ENCODE data around the gene NFATC1. TPM values are rescaled to one million over a fixed set of nuclear protein-coding genes. Genes with fewer than 3 reads are reported as not detected.

NFATC1 gene
- total RNA-seq, 1 donor from 2014 or later = 0.53 TPM

DNA sequence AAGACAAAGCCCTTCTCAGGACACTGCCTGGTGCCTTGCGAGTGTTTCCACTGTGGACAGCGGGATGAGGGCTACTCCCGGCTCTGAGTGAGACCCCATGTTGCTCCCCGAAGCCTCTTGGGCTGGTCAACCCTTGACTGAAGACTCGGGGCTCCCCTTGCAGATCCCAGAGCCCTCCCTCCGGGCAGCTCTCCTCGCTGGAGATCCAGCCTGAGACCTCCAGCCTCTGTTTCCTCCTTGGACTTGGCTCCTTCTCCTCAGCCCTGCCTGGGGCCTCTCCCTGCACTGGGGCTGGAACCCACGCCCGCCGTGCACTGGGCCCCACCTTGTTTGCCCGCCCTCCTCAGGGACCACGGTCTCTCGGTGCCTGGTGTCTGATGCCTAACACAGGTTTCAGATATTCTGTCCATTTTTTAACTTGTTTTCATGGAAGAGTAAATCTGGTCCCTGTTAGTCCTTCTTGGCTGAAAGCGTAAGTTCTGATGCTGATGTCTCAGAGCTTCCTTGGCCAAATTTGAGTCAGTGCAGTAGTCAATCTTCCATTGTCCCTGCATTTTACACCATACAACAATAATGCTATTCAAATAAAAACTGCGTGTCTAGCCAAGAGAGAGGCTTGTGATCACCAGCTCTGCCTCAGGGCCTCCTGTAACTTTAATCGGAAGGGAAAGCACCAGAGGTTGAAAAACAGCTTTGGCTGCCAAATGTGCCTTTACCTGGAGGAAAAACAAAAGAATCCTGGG is 144.6 kb downstream of the NFATC1 start:
- Histone ChIP-seq H3K36me3 (ENCODE audit: control insufficient read depth, insufficient read depth, low read length) (no peaks in the 10 kb centered on the region), H3K4me3 (ENCODE audit: low read depth, low read length) (no peak overlapping the region), H3K27me3 (ENCODE audit: control insufficient read depth, insufficient read depth, low read length) (no peaks in the 10 kb centered on the region)
- TF ChIP-seq CTCF (IDR thresholded peaks at IDR 0.05; ENCODE audit: insufficient read depth, low read length, severe bottlenecking) = no peak
- FAIRE-seq (no peak), DNase-seq (ENCODE audit: low read depth) (peak; percentile 52)

DNA sequence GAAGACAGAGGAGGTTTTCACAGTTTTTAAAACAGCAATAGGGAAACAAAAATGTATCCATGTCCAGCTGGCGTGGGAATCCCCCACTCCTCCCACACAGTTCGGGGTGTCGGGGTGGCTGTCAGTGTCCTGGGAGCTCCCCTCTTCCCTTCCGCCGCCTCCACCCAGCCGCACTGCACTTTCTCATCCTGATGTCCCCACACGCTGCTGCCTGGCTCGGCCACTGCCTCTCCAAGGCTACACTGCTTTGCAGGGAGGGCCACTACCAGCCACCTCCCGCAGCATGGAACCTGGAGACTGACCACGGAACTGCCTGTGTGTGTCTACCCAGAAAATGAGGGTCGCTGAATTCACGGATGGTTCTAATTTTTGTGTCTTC is 145.2 kb downstream of the NFATC1 start:
- DNase-seq (ENCODE audit: low read depth) (no peak), FAIRE-seq (no peak)
- Histone ChIP-seq H3K4me3 (ENCODE audit: low read depth, low read length) (no peak overlapping the region), H3K27me3 (ENCODE audit: control insufficient read depth, insufficient read depth, low read length) (no peaks in the 10 kb centered on the region), H3K36me3 (ENCODE audit: control insufficient read depth, insufficient read depth, low read length) (no peaks in the 10 kb centered on the region)
- TF ChIP-seq CTCF (IDR thresholded peaks at IDR 0.05; ENCODE audit: insufficient read depth, low read length, severe bottlenecking) = no peak

DNA sequence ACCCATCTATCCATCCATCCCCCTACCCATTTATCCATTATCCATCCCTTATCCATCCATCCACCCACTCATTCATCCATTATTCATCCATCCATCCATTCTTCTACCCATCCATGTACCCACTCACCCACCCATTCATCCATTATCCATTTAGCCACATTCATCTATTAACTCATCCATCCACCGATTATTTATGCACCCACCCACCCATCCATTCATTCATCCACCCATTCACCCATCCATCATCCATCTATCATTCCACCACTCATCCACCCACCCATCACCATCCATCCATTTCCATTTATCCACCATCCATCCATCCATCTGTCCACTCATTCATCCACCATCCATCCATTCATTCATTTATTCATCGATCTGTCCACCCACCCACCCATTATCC is 146.5 kb downstream of the NFATC1 start:
- Histone ChIP-seq H3K27me3 (ENCODE audit: control insufficient read depth, insufficient read depth, low read length) (no peaks in the 10 kb centered on the region), H3K4me3 (ENCODE audit: low read depth, low read length) (no peak overlapping the region), H3K36me3 (ENCODE audit: control insufficient read depth, insufficient read depth, low read length) (no peaks in the 10 kb centered on the region)
- TF ChIP-seq CTCF (IDR thresholded peaks at IDR 0.05; ENCODE audit: insufficient read depth, low read length, severe bottlenecking) = no peak
- no peak for DNase-seq (ENCODE audit: low read depth)
- FAIRE-seq = no peak

DNA sequence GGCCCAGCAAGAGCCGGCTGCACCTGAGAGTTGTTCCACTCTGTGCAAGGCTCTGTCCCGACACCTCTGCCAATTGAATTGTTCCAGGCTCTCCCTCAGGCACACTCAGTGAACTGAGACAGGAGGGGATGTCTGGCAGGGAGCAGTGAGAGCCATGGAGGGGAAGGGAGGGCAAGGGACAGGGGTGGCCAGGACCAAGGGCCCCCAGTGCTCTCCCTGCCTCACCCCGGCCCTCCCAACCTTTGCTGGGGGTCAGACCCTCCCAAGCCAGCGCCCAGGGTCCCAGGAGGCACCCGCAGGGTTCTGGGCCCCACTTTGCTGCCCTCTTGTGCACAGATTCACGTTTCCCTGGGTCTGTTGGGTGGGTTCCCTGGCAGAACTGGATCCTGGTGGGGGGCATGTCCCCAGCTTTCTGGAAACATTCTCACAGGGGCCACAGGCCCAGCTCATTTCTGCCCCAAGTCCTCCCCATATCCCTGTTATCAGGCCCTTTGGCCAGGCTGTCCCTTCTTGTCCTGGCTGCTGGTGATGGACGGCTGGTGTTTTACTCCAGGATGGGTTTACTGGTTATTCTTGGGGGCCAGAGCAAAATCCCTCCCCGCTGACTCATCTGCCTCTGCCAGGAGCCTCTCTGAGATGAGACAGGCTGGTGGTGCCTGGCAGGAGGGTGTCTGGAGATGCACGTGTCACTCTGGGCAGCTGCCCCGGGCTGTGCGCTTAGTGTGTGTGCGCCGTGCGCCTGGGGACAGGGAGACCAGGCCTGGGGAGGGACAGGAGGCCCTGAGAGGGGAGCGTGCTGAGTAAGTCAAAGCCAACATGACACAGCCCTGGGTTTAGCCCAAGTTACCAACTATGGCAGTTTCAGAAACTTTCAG is 147.4 kb downstream of the NFATC1 start:
- Histone ChIP-seq H3K27me3 (ENCODE audit: control insufficient read depth, insufficient read depth, low read length) (no peaks in the 10 kb centered on the region), H3K36me3 (ENCODE audit: control insufficient read depth, insufficient read depth, low read length) (no peaks in the 10 kb centered on the region), H3K4me3 (ENCODE audit: low read depth, low read length) (no peak overlapping the region)
- no peak for FAIRE-seq
- TF ChIP-seq CTCF (IDR thresholded peaks at IDR 0.05; ENCODE audit: insufficient read depth, low read length, severe bottlenecking) = no peak
- no peak for DNase-seq (ENCODE audit: low read depth)

DNA sequence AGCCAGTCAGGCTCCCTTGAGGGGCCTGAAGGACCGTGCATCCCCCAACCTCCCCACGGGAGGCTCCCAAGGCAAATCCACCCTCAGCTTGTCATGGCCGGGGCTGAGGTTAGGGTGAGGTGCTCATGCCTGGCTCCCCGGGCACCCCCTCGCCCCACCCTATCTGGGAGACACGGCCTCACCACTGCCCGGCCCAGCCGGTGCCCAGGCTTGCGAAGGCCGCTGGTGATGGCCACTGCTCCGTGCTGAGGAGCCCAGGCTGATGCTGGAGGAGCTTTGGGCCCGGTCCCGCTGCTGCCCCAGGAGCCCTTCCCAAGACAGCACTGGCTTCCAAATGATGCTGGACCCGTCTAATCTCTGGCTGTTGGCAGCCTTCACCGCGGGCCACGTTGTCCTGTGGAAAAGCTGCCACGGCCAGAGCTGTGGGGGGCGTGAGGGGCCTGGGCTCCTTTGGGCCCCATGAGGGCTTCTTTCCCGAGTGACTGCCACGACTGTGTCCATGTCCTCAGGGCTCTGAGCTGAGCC is 148.2 kb downstream of the NFATC1 start:
- no peak overlapping the region for H3K4me3 ChIP-seq (ENCODE audit: low read depth, low read length)
- FAIRE-seq = no peak
- no peaks in the 10 kb centered on the region for H3K27me3 ChIP-seq (ENCODE audit: control insufficient read depth, insufficient read depth, low read length)
- TF ChIP-seq CTCF (IDR thresholded peaks at IDR 0.05; ENCODE audit: insufficient read depth, low read length, severe bottlenecking) = no peak
- H3K36me3 ChIP-seq (ENCODE audit: control insufficient read depth, insufficient read depth, low read length) = no peaks in the 10 kb centered on the region
- DNase-seq (ENCODE audit: low read depth) = no peak
